Right ventricle myocardium superior (tissue), 1 donor: ENCODE measurements around the gene C6orf89. TPM values are rescaled to one million over a fixed set of nuclear protein-coding genes. Genes with fewer than 3 reads are reported as not detected.

Source experiments
- ATAC-seq: fragments of 200-7000 bp; cut with Tn5 transposase; one replicate; pipeline ENCODE4 v1.9.1; 2020; ENCODE audit warnings: mild to moderate bottlenecking; ENCODE audit not compliant: poor library complexity
- DNase-seq: peaks from one replicate; pipeline ENCODE4 v3.0.0-alpha.2; 2020
- intact Hi-C: fragments of 100-400 bp; cut with DNase I; formaldehyde crosslinking; loops from one replicate; pipeline ENCODE4 v1.11.2; 2022
- long read RNA-seq: library from polyadenylated mRNA; unstranded; transcript quantifications from one replicate; pipeline ENCODE4 v2.0.0, GENCODE V29; 2021
- total RNA-seq: library from RNA; stranded (reverse); fragmentation: NEBNext Ultra II Directional; extraction: Animal tissue kit (Norgen Biotek cat#: 25700); gene quantifications from one replicate; pipeline ENCODE4 v1.2.1, GENCODE V29; 2021
- donor health status: DM: no; HTN: yes; CAD: no; lungs with severe emphysema.

C6orf89 gene
- 73.2 TPM for total RNA-seq
- long read RNA-seq, full-length matches to known transcripts, result 100 of 142 reads
- long read RNA-seq, partial matches to known transcripts, result 6 of 142 reads
- long read RNA-seq, other reads (novel, unspliced or antisense), result 36 of 142 reads

DNA sequence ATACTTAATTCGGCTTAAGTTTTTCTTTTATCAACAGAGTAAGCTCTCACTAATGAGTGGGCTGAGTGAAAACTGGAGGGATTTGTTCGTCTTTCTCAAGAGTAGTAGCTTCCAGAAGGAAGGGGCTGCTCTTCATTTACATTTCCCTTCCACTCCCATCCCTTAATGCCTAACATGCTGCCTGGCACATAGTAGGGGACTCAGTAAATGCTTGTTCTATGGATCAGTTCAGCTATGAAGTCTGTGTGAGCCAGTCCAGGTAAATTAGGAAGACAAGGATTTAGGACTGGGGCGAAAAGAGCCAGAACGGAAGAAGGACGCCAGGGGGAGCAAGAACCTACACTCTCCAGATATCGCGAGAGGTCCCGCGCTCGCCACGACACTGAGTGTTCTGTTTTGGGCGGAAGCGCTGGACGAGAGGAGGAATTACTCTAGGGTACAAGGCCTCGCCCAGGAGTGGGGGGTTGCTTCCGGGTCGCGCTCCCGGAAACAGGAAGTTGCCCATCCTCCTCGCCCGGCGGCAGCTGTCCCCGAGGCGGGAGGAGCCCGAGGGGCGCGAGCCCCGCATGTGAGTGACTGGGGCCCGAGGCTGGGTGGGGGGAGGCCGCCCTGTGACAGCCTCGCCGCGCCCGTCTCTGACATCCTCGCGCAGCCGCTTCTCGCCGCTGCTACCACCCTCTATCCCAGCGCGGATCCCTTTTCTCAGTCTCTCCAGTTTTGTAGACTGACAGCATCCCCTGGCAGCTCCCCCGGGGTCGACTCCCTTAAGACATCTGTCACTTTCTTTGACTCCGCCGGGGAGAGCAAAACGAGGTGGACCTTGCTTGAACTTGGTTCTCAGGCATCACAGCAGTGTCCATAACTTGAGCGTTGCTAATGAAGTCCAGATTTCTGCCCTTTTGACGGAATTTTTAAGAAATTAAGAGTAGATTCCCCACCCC lies at the start of gene C6orf89:
TSS of gene C6orf89 (plus strand) at position 492 of the 941 bp plus-strand sequence. CDS start 13,493 bp downstream, outside the sequence.
- intact Hi-C loops, result loop anchor here (10.0 kb wide), 1 partner anchor 89 kb away; no protein-coding TSS in a partner anchor
- peak; percentile 99 for DNase-seq
- peak; percentile 99 for ATAC-seq

DNA sequence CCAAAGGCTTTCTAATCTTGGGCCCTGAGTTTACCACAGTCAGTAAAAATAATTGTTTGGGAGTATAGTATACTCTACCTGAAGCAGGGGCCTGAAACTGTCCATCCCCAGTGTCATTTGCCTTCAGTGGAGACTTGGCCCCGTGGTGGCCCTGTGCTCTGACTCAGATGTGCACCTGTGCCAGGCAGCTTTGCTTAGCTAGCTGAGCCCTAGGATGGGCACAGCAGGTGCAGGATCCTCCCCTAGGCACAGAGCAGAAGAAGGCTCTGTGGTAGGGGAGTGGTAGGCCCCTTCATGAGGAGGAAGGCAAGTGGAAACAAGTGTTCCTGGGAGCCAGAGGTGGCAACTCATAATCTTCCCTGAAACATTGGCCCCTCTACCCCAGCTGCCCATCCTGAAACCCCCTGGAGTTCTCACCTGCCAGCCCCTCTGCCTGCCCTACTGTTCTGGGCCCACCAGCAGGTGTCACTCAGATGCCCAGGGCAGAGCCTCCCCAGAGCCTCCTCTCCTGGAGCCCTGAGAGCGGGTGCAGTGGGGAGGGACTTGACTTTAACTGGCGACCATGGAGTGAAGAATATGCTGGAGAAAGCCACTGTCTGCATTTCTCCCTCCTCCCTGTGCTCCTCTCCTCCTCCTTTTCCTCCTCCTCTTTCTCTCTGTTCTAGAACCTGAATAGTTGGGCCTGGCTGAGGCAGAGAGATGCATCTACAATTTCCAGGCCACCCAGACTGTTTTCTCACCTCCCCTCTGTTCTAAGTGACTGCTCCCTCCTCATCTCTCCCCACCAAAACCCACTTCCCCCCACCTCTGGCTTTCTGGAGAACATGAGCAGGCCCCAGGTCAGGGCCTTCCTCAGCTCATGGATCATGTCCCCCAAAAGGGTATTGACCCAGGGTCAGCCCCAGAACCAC lies 49.4 kb upstream of the C6orf89 start:
- DNase-seq, result no peak
- ATAC-seq, result peak; percentile 7
- intact Hi-C loops, result no loop called here

DNA sequence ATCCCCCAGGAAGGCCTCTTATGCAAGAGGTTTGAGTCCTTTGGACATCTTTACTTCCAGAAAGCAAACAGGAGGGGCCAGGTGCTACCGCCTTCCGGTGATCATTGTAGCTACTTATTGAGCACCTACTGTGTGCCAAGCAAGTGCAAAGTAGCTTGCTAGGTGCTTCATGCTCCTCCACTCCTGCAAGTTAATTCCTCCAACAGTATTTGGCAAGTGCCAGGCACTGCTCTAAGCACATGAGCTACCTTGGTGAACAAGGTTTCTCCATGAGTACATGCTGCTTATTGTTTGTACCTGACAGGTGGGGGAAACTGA lies 48.8 kb upstream of the C6orf89 start:
- intact Hi-C loops, result no loop called here
- ATAC-seq (no peak), DNase-seq (no peak)

DNA sequence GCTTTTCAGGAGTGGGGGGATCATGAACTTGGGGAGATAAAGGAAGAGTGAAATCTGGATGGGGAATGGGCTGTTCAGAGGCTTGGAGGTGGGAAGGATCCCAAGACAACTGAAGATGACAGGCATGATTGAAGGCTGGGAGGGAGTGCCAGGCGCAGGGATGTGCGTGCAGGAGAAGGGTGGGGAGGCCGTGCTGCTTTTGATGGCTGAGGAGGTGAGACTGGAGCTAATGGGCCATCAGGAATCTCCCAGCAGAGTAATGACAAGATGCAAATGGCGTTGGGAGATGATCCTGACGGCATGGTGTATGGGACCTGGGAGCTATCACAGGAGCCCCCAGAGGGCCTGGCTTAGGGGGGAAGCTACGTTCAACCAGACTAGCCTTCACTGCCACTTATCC lies 48.1 kb upstream of the C6orf89 start:
- DNase-seq (no peak), ATAC-seq (no peak)
- intact Hi-C loops, result no loop called here

GRCh38 chr6:36838896-36839748 lies 46.6 kb upstream of the C6orf89 start, which contains the start of gene CPNE5:
TSS of gene CPNE5 (minus strand) at chr6:36839444. CDS start at chr6:36839377, 67 bp downstream.
- ATAC-seq (peak; percentile 7), DNase-seq (peak; percentile 69)
- intact Hi-C loops, result no loop called here

- peak; percentile 77 for DNase-seq
- intact Hi-C loops, result no loop called here
- ATAC-seq, result peak; percentile 10
Measured at GRCh38 chr6:36839749-36840431, 45.9 kb upstream of the C6orf89 start.

- DNase-seq, result peak; percentile 62
Measured at GRCh38 chr6:36840432-36841403, 45.0 kb upstream of the C6orf89 start.

GRCh38 chr6:36841756-36842155 lies 44.0 kb upstream of the C6orf89 start:
- no peak for DNase-seq
- intact Hi-C loops, result no loop called here
- no peak for ATAC-seq

More at GRCh38 chr6:36840432-36841403, 45.0 kb upstream of the C6orf89 start:
- intact Hi-C loops, result no loop called here
- ATAC-seq, result peak; percentile 10

GRCh38 chr6:36843170-36843569 lies 42.6 kb upstream of the C6orf89 start:
- ATAC-seq (peak; percentile 1), DNase-seq (no peak)
- intact Hi-C loops, result no loop called here

- ATAC-seq (peak; percentile 42), DNase-seq (peak; percentile 80)
- intact Hi-C loops, result loop anchor here (5.0 kb wide), 1 partner anchor 77 kb away; no protein-coding TSS in a partner anchor
Measured at GRCh38 chr6:36844232-36845170, 41.3 kb upstream of the C6orf89 start.

GRCh38 chr6:36845233-36845632 lies 40.5 kb upstream of the C6orf89 start:
- intact Hi-C loops, result loop anchor here (5.0 kb wide), 1 partner anchor 78 kb away; no protein-coding TSS in a partner anchor
- no peak for ATAC-seq
- DNase-seq, result no peak

GRCh38 chr6:36847152-36847551 lies 38.6 kb upstream of the C6orf89 start:
- ATAC-seq, result no peak
- DNase-seq, result no peak
- intact Hi-C loops, result loop anchor here (5.0 kb wide), 1 partner anchor 80 kb away; no protein-coding TSS in a partner anchor

GRCh38 chr6:36847991-36848390 lies 37.8 kb upstream of the C6orf89 start:
- intact Hi-C loops, result loop anchor here (5.0 kb wide), 1 partner anchor 81 kb away; no protein-coding TSS in a partner anchor
- DNase-seq (no peak), ATAC-seq (no peak)

GRCh38 chr6:36848658-36849441 lies 36.9 kb upstream of the C6orf89 start:
- ATAC-seq (peak; percentile 68), DNase-seq (peak; percentile 84)
- intact Hi-C loops, result loop anchor here (5.0 kb wide), 1 partner anchor 82 kb away; no protein-coding TSS in a partner anchor
